ENCODE data around the gene LPAR1. TPM values are rescaled to one million over a fixed set of nuclear protein-coding genes. Genes with fewer than 3 reads are reported as not detected.

The LPAR1 gene
- total and polyA plus RNA-seq, 2 of the 8 experiments (the other 6 are each of a cell fraction or from before 2014, with no cell fraction given), result 3.4 to 5.1 TPM

GRCh38 chr9:110891760-110892159, 146.5 kb downstream of the LPAR1 start:
- Histone ChIP-seq H3K36me3 (ENCODE audit: control insufficient read depth in 2 of 4, insufficient read depth in 4 of 4, low read length in 3 of 4) (no peaks in the 10 kb centered on the region), H2AK5ac (ENCODE audit: low read depth, low read length) (no peak overlapping the region), H4K5ac (ENCODE audit: insufficient read length, low read depth, low read length) (no peak overlapping the region), H4K8ac (ENCODE audit: extremely low read depth, insufficient read depth, low read length) (no peak overlapping the region), H3K14ac (ENCODE audit: insufficient read length) (no peak overlapping the region), H4K91ac (replicated peaks; ENCODE audit: insufficient read length, low read length) (no peak overlapping the region), H3K56ac (replicated peaks; ENCODE audit: insufficient read length, low read depth, low read length) (no peak overlapping the region), H3K9me3 (ENCODE audit: insufficient read depth in 2 of 2, low read depth in 1 of 2, low read length in 1 of 2) (no peaks in the 10 kb centered on the region), H3K4ac (replicated peaks; ENCODE audit: insufficient read length, low read depth, low read length) (no peak overlapping the region), H3K18ac (ENCODE audit: extremely low read depth, low read length) (no peak overlapping the region), H3K27ac (ENCODE audit: low read depth, low read length) (no peak overlapping the region), H3K79me1 (ENCODE audit: low read depth, low read length) (no peaks in the 10 kb centered on the region), H2AFZ (ENCODE audit: low read length) (no peak overlapping the region), H3K9ac (replicated peaks in 1 of 4; ENCODE audit: extremely low read depth in 1 of 4, low read depth in 3 of 4, low read length in 3 of 4) (no peak overlapping the region), H4K20me1 (replicated peaks in 1 of 2; ENCODE audit: control insufficient read depth in 1 of 2, insufficient read depth in 2 of 2, low read length in 2 of 2) (no peaks in the 10 kb centered on the region), H3K23ac (ENCODE audit: insufficient read length) (no peak overlapping the region), H2BK15ac (ENCODE audit: low read length) (no peak overlapping the region), H2BK12ac (ENCODE audit: low read depth, low read length) (no peak overlapping the region), H3K4me1 (replicated peaks in 1 of 4; ENCODE audit: control insufficient read depth in 3 of 4, insufficient read depth in 4 of 4, low read length in 3 of 4) (no peaks in the 10 kb centered on the region), H3K79me2 (ENCODE audit: control insufficient read depth in 1 of 2, insufficient read depth in 2 of 2, low read length in 2 of 2) (no peaks in the 10 kb centered on the region), H3K27me3 (replicated peaks in 1 of 4; ENCODE audit: control insufficient read depth in 3 of 4, extremely low read depth in 1 of 4, insufficient read depth in 3 of 4, low read length in 3 of 4) (no peaks in the 10 kb centered on the region), H3K23me2 (ENCODE audit: low read depth, low read length) (no peaks in the 10 kb centered on the region), H3K4me3 (ENCODE audit: extremely low read depth in 1 of 4, insufficient read depth in 2 of 4, low read depth in 3 of 4, low read length in 4 of 4) (no peak overlapping the region), H2BK120ac (replicated peaks; ENCODE audit: low read depth, low read length) (no peak overlapping the region), H3K4me2 (ENCODE audit: insufficient read depth in 1 of 2, low read depth in 2 of 2, low read length in 2 of 2) (no peak overlapping the region), H2BK5ac (ENCODE audit: low read depth, low read length) (no peak overlapping the region), H2BK20ac (ENCODE audit: low read length) (no peak overlapping the region)
- no peak for TF ChIP-seq TEAD4 (IDR thresholded peaks at IDR 0.05; ENCODE audit: low read depth, low read length)
- TF ChIP-seq CHD1 (IDR thresholded peaks at IDR 0.05; ENCODE audit: low read depth, low read length), result no peak
- no peak for TF ChIP-seq JUND (IDR thresholded peaks at IDR 0.05; ENCODE audit: low read length)
- TF ChIP-seq HDAC2 (IDR thresholded peaks at IDR 0.05; ENCODE audit: borderline replicate concordance in 1 of 2, low read depth in 2 of 2, low read length in 2 of 2), result no peak
- no peak for TF ChIP-seq KDM1A (IDR thresholded peaks at IDR 0.05; ENCODE audit: borderline replicate concordance, low read length)
- TF ChIP-seq TAF1 (IDR thresholded peaks at IDR 0.05; ENCODE audit: low read depth, low read length), result no peak
- no peak for TF ChIP-seq PHF8 (conservative IDR thresholded peaks at IDR 0.05; ENCODE audit: low read depth, low read length)
- no peak for TF ChIP-seq SIX5 (IDR thresholded peaks at IDR 0.05; ENCODE audit: low read depth, low read length)
- TF ChIP-seq NRF1 (IDR thresholded peaks at IDR 0.05; ENCODE audit: low read depth, low read length), result no peak
- TF ChIP-seq GTF2F1 (IDR thresholded peaks at IDR 0.05; ENCODE audit: borderline replicate concordance, low read depth, low read length), result no peak
- no peak for TF ChIP-seq CHD2 (IDR thresholded peaks at IDR 0.05; ENCODE audit: low read length)
- DNase-seq (ENCODE audit: low read depth in 1 of 2, low spot score in 2 of 2), result no peak
- ChIA-PET CTCF (ENCODE audit: partially characterized antibody) (no interaction called here), POLR2A (ENCODE audit: partially characterized antibody) (no interaction called here)
- FAIRE-seq, result no peak
- 81% methylated on average over 3 of the region's 3 CpGs; no CpG with 5 or more reads in 1 of the 2 experiments for WGBS, 2 experiments (ENCODE audit: extremely low coverage in 1 of 2, insufficient coverage in 1 of 2, insufficient read length in 1 of 2, insufficient replicate concordance in 2 of 2, low coverage in 1 of 2, low lambda C conversion rate in 2 of 2, missing lambda C conversion rate in 1 of 2)
